ENCODE data around the gene MYBPC2. TPM values are rescaled to one million over a fixed set of nuclear protein-coding genes. Genes with fewer than 3 reads are reported as not detected.

Gene MYBPC2
- total RNA-seq, 1 experiment from 2014 or later: not detected

DNA sequence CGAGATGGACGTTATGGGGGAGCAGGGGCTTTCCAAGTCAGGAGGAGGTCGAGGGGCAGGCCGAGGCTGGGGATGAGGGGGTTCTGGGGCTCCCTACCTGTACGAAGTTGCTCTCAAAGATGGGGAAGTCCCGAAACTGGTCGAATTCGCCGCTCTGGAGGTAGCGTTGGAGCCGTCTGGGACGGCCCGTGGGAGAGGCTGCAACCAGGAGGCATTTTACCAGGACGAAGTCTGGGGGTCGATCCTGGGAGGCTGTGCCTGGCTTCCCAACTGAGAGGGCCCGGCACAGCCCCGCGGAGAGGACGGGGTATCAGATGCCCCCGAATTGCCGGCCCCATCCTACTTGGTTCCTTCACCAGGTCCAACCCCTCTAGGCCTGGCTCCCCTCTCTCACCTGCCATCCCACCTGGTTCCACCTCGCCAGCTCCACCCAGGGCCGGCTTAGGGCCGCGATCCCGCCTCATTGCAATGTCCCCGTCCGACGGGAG, 43.1 kb downstream of the MYBPC2 start:
- POLR2A ChIA-PET (ENCODE audit: low non-redundant PET): no interaction called here
- H3K27ac ChIP-seq (ENCODE audit: low read depth, low read length, poor library complexity, severe bottlenecking): peak overlapping the region; percentile 89
- CTCF ChIA-PET: no interaction called here
- H3K4me3 ChIP-seq (ENCODE audit: low read depth, low read length, poor library complexity, severe bottlenecking): peak overlapping the region; percentile 89
- intact Hi-C loops (cut with micrococcal nuclease; ENCODE audit: unreplicated experiment): no loop called here
- no peaks in the 10 kb centered on the region for H3K27me3 ChIP-seq (replicated peaks; ENCODE audit: insufficient read depth, low read depth, low read length, poor library complexity)
- H3K36me3 ChIP-seq (ENCODE audit: insufficient read depth, low read length, poor library complexity, severe bottlenecking): peaks cover 29% of the 10 kb centered on the region
- TF ChIP-seq CTCF (conservative IDR thresholded peaks at IDR 0.05; ENCODE audit: low read depth, low read length) (no peak), EZH2 (IDR thresholded peaks at IDR 0.05; ENCODE audit: borderline replicate concordance, low read depth, low read length, poor library complexity, severe bottlenecking) (no peak)
- H3K4me1 ChIP-seq (ENCODE audit: insufficient read depth, low read length, poor library complexity, severe bottlenecking): no peaks in the 10 kb centered on the region
- BruUV-seq (replicated peaks): no TSS peak
- H3K9me3 ChIP-seq (ENCODE audit: low read depth, low read length, poor library complexity, severe bottlenecking): no peaks in the 10 kb centered on the region
- DNase-seq (ENCODE audit: low spot score): no peak

DNA sequence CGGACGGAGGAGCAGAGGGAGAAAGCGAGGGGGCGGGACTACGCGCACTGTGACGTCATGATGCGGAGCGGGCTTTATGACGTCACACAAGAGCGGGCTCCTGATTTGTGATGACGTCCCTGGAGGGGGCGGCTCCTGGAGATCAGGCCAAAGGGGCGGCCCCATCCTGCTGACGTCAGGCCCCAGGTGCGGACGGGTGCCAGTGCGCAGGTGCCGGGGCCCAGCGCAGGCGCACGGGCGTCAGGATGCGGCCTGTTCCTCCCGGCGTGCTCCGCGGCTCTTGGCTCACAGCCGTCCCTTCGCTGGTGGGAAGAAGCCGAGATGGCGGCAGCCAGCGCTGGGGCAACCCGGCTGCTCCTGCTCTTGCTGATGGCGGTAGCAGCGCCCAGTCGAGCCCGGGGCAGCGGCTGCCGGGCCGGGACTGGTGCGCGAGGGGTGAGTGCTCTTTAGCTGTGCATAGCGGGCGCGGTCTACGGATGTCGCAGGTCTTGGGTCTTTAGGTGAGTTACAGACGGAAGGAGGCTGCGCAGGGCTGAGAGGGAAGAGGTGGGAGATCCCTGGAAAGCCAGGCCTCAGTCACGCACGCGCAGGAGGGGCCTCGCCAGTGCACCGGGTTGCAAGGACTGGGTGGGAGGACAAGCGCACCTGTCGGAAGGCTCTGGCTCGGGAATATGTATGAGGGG, 43.7 kb downstream of the MYBPC2 start, which contains the start of the genes EMC10 and GARIN5A:
EMC10 (plus strand) TSS at position 284 of the 683 bp plus-strand sequence; CDS start at position 322, 38 bp downstream.
GARIN5A (minus strand) TSS at position 625 of the 683 bp plus-strand sequence; CDS start at position 165, 460 bp downstream.
- no TSS peak for BruUV-seq (replicated peaks)
- intact Hi-C loops (cut with micrococcal nuclease; ENCODE audit: unreplicated experiment): no loop called here
- ChIA-PET POLR2A (ENCODE audit: low non-redundant PET) (no interaction called here), CTCF (no interaction called here)
- peaks cover 32% of the 10 kb centered on the region for H3K36me3 ChIP-seq (ENCODE audit: insufficient read depth, low read length, poor library complexity, severe bottlenecking)
- TF ChIP-seq CTCF (conservative IDR thresholded peaks at IDR 0.05; ENCODE audit: low read depth, low read length): no peak
- TF ChIP-seq EZH2 (IDR thresholded peaks at IDR 0.05; ENCODE audit: borderline replicate concordance, low read depth, low read length, poor library complexity, severe bottlenecking): no peak
- no peaks in the 10 kb centered on the region for H3K27me3 ChIP-seq (replicated peaks; ENCODE audit: insufficient read depth, low read depth, low read length, poor library complexity)
- no peaks in the 10 kb centered on the region for H3K9me3 ChIP-seq (ENCODE audit: low read depth, low read length, poor library complexity, severe bottlenecking)
- peak within 1 kb of the TSS; percentile 89 for H3K4me3 ChIP-seq (ENCODE audit: low read depth, low read length, poor library complexity, severe bottlenecking)
- H3K4me1 ChIP-seq (ENCODE audit: insufficient read depth, low read length, poor library complexity, severe bottlenecking): no peaks in the 10 kb centered on the region
- peak within 1 kb of the TSS; percentile 89 for H3K27ac ChIP-seq (ENCODE audit: low read depth, low read length, poor library complexity, severe bottlenecking)
- DNase-seq (ENCODE audit: low spot score): peak; percentile 95

- Histone ChIP-seq H3K4me3 (ENCODE audit: low read depth, low read length, poor library complexity, severe bottlenecking) (peak overlapping the region; percentile 89), H3K27ac (ENCODE audit: low read depth, low read length, poor library complexity, severe bottlenecking) (peak overlapping the region; percentile 89), H3K9me3 (ENCODE audit: low read depth, low read length, poor library complexity, severe bottlenecking) (no peaks in the 10 kb centered on the region), H3K27me3 (replicated peaks; ENCODE audit: insufficient read depth, low read depth, low read length, poor library complexity) (no peaks in the 10 kb centered on the region), H3K36me3 (ENCODE audit: insufficient read depth, low read length, poor library complexity, severe bottlenecking) (peaks cover 32% of the 10 kb centered on the region), H3K4me1 (ENCODE audit: insufficient read depth, low read length, poor library complexity, severe bottlenecking) (no peaks in the 10 kb centered on the region)
- POLR2A ChIA-PET (ENCODE audit: low non-redundant PET): no interaction called here
- no peak for TF ChIP-seq EZH2 (IDR thresholded peaks at IDR 0.05; ENCODE audit: borderline replicate concordance, low read depth, low read length, poor library complexity, severe bottlenecking)
- TF ChIP-seq CTCF (conservative IDR thresholded peaks at IDR 0.05; ENCODE audit: low read depth, low read length): no peak
- intact Hi-C loops (cut with micrococcal nuclease; ENCODE audit: unreplicated experiment): no loop called here
- TSS peak; percentile 79 for BruUV-seq (replicated peaks)
- DNase-seq (ENCODE audit: low spot score): no peak
- CTCF ChIA-PET: no interaction called here
Observed at GRCh38 chr19:50476907-50477238, 44.2 kb downstream of the MYBPC2 start.

Data from A673 (cell line).